ENCODE data around the gene LPP. TPM values are rescaled to one million over a fixed set of nuclear protein-coding genes. Genes with fewer than 3 reads are reported as not detected.
A peak's percentile ranks its signal among the peaks of the same experiment; 100 is the strongest.

Gene LPP
- total and polyA plus RNA-seq, 2 of the 4 experiments (the other 2 are of a cell fraction) = 16.0 to 130 TPM

- H3K27ac ChIP-seq (ENCODE audit: insufficient read depth, low read length) = no peak overlapping the region
- peak overlapping the region; percentile 23; the same call in 1 of the 2 replicates for H3K23ac ChIP-seq (ENCODE audit: low read depth, low read length)
- peaks cover 41% of the 10 kb centered on the region for H4K20me1 ChIP-seq (ENCODE audit: insufficient read depth, low read length)
- H2AK5ac ChIP-seq (ENCODE audit: low read depth, low read length) = peak overlapping the region; percentile 41
- ATAC-seq (ENCODE audit: low read depth) = no peak
- no peak for TF ChIP-seq MAFK (IDR thresholded peaks at IDR 0.05; ENCODE audit: low read depth, low read length)
- no peak for TF ChIP-seq NFE2L2 (IDR thresholded peaks at IDR 0.05; ENCODE audit: low read depth, low read length)
- TF ChIP-seq CHD1 (IDR thresholded peaks at IDR 0.05; ENCODE audit: low read depth, low read length) = no peak
- TF ChIP-seq USF2 (IDR thresholded peaks at IDR 0.05; ENCODE audit: low read depth, low read length) = no peak
- TF ChIP-seq ELK1 (IDR thresholded peaks at IDR 0.05; ENCODE audit: borderline replicate concordance, low read depth, low read length) = no peak
- no peak for TF ChIP-seq POLR2A (IDR thresholded peaks at IDR 0.05; ENCODE audit: low read depth, low read length)
- no peak for TF ChIP-seq SMC3 (IDR thresholded peaks at IDR 0.05; ENCODE audit: low read depth, low read length)
- no peak for TF ChIP-seq MXI1 (IDR thresholded peaks at IDR 0.05; ENCODE audit: borderline replicate concordance, low read depth, low read length)
- no peak for TF ChIP-seq BHLHE40 (IDR thresholded peaks at IDR 0.05; ENCODE audit: low read depth, low read length)
- TF ChIP-seq RAD21 (IDR thresholded peaks at IDR 0.05; ENCODE audit: low read length) = no peak
- no peak for TF ChIP-seq CEBPB (IDR thresholded peaks at IDR 0.05; ENCODE audit: low read depth, low read length)
- TF ChIP-seq CTCF (conservative IDR thresholded peaks at IDR 0.05; ENCODE audit: low read depth, low read length) = no peak
- no peak for TF ChIP-seq FOS (IDR thresholded peaks at IDR 0.05; ENCODE audit: low read depth, low read length)
- TF ChIP-seq MAZ (IDR thresholded peaks at IDR 0.05; ENCODE audit: borderline replicate concordance, low read depth, low read length) = no peak
- TF ChIP-seq RFX5 (IDR thresholded peaks at IDR 0.05; ENCODE audit: low read depth, low read length) = no peak
- TF ChIP-seq RCOR1 (IDR thresholded peaks at IDR 0.05; ENCODE audit: insufficient replicate concordance, low read length) = no peak
- H3K27me3 ChIP-seq (ENCODE audit: control insufficient read depth, insufficient read depth, low read length) = no peaks in the 10 kb centered on the region
- peaks cover 31% of the 10 kb centered on the region for H3K9me1 ChIP-seq (ENCODE audit: insufficient read depth, low read length)
- H3K14ac ChIP-seq (replicated peaks; ENCODE audit: low read depth, low read length) = 0 out of 2 replicates have a peak overlapping the region, but pooled peaks have one; percentile 4
- H2AK9ac ChIP-seq (replicated peaks; ENCODE audit: low read depth, low read length, poor library complexity) = no peak overlapping the region
- peak overlapping the region; percentile 5; the same call in 1 of the 2 replicates for H3K4ac ChIP-seq (ENCODE audit: low read depth, low read length)
- peaks cover 28 to 73% of the 10 kb centered on the region in 2 experiments for H3K79me1 ChIP-seq (ENCODE audit: low read depth in 1 of 2, low read length in 2 of 2)
- intact Hi-C loops (cut with micrococcal nuclease) = loop anchor here (10.0 kb wide), 1 partner anchor 989 kb away; no protein-coding TSS in a partner anchor
- no peaks in the 10 kb centered on the region for H3K36me3 ChIP-seq (ENCODE audit: control insufficient read depth, insufficient read depth, low read length)
- H3K4me3 ChIP-seq (ENCODE audit: insufficient read depth, low read depth, low read length) = no peak overlapping the region
- peak overlapping the region; percentile 63 for H3K4me2 ChIP-seq (ENCODE audit: low read depth, low read length)
- ChIA-PET POLR2A (ENCODE audit: unreplicated experiment) (no interaction called here), CTCF (interaction anchor here (0.5 to 0.6 kb wide), 2 partner anchors 416 to 645 kb away, joined by 3 read pairs; no protein-coding TSS in a partner anchor)
- in situ Hi-C loops (cut with MboI; ENCODE audit: low sequenced_read_pairs) = no loop called here
- H4K91ac ChIP-seq (ENCODE audit: insufficient read depth, low read depth, low read length) = no peak overlapping the region
- H4K5ac ChIP-seq (ENCODE audit: low read depth, low read length) = no peak overlapping the region
- H2BK120ac ChIP-seq (ENCODE audit: low read depth, low read length) = no peak overlapping the region; the same call in 1 of the 2 replicates
- H3K4me1 ChIP-seq (ENCODE audit: control insufficient read depth, insufficient read depth, low read length) = peaks cover 28% of the 10 kb centered on the region
- no peak overlapping the region for H3K9ac ChIP-seq (ENCODE audit: low read depth, low read length)
- no peaks in the 10 kb centered on the region for H3K9me3 ChIP-seq (ENCODE audit: control insufficient read depth, insufficient read depth, low read length)
- no TSS peak for BruUV-seq (replicated peaks)
- WGBS, 2 experiments (ENCODE audit: extremely low coverage in 2 of 2, insufficient read length in 1 of 2) = no CpG with 5 or more reads among the region's 2 CpGs
- no peak overlapping the region for H3K56ac ChIP-seq (ENCODE audit: extremely low read depth, insufficient read depth, low read length)
- no peak overlapping the region for H2AFZ ChIP-seq (replicated peaks; ENCODE audit: low read length, poor library complexity)
- no peak for DNase-seq
- H2BK15ac ChIP-seq (ENCODE audit: low read depth, low read length) = no peak overlapping the region
- H4K8ac ChIP-seq (ENCODE audit: low read depth in 2 of 2, low read length in 2 of 2) = no peak overlapping the region
- dilution Hi-C loops (cut with HindIII; ENCODE audit: low sequenced_read_pairs, unreplicated experiment) = no loop called here
- H3K18ac ChIP-seq (ENCODE audit: low read depth, low read length) = no peak overlapping the region
- no peak overlapping the region for H2BK20ac ChIP-seq (ENCODE audit: low read depth, low read length)
- H2BK5ac ChIP-seq (ENCODE audit: low read depth, low read length, poor library complexity, severe bottlenecking) = no peak overlapping the region
Measured at GRCh38 chr3:188156056-188156455, 2.1 kb downstream of the LPP start.
